ENCODE measurements around the gene TTC39B.

Gene TTC39B

GRCh38 chr9:15154677-15155076 lies 152.3 kb downstream of the TTC39B start:
- Histone ChIP-seq H2BK120ac (ENCODE audit: low read depth, low read length) (no peak overlapping the region), H3K4me1 (ENCODE audit: control insufficient read depth in 2 of 2, insufficient read depth in 1 of 2, low read depth in 1 of 2, low read length in 2 of 2) (no peaks in the 10 kb centered on the region), H4K91ac (ENCODE audit: low read depth, low read length, poor library complexity) (no peak overlapping the region), H2BK5ac (ENCODE audit: low read length) (no peak overlapping the region), H3K14ac (ENCODE audit: low read length) (no peak overlapping the region), H3K27me3 (ENCODE audit: control insufficient read depth in 3 of 3, insufficient read depth in 3 of 3, low read depth in 1 of 3, low read length in 3 of 3) (peaks cover 0 to 4% (median 0%) of the 10 kb centered on the region in 3 experiments), H3K36me3 (replicated peaks in 1 of 2; ENCODE audit: control insufficient read depth in 2 of 2, insufficient read depth in 2 of 2, low read length in 2 of 2) (no peaks in the 10 kb centered on the region), H3K18ac (ENCODE audit: low read length) (no peak overlapping the region), H4K8ac (ENCODE audit: low read depth, low read length) (no peak overlapping the region), H3K4ac (ENCODE audit: low read length) (no peak overlapping the region), H3K9ac (ENCODE audit: low read depth, low read length, poor library complexity) (no peak overlapping the region), H3K27ac (replicated peaks; ENCODE audit: low read length) (no peak overlapping the region), H3K9me3 (replicated peaks in 1 of 2; ENCODE audit: control insufficient read depth in 2 of 2, insufficient read depth in 1 of 2, low read depth in 1 of 2, low read length in 2 of 2) (no peaks in the 10 kb centered on the region), H3K79me1 (ENCODE audit: low read depth, low read length) (no peaks in the 10 kb centered on the region), H2BK12ac (ENCODE audit: low read length) (no peak overlapping the region), H2BK15ac (ENCODE audit: low read length) (no peak overlapping the region), H3K23ac (ENCODE audit: low read depth, low read length, poor library complexity) (no peak overlapping the region), H2AK5ac (ENCODE audit: low read depth, low read length) (no peak overlapping the region), H3K4me3 (ENCODE audit: low read length in 2 of 2) (no peak overlapping the region), H3K4me2 (ENCODE audit: insufficient read depth, low read length, poor library complexity, severe bottlenecking) (no peak overlapping the region), H2AFZ (ENCODE audit: low read length) (no peak overlapping the region)
- no peak for DNase-seq (ENCODE audit: low spot score)
- WGBS, 2 donors (ENCODE audit: extremely low coverage in 2 of 2, insufficient read length in 2 of 2, insufficient replicate concordance in 1 of 2), result no CpG with 5 or more reads among the region's 4 CpGs

- Histone ChIP-seq H3K79me1 (ENCODE audit: low read depth, low read length) (no peaks in the 10 kb centered on the region), H3K4me2 (ENCODE audit: insufficient read depth, low read length, poor library complexity, severe bottlenecking) (no peak overlapping the region), H3K36me3 (replicated peaks in 1 of 2; ENCODE audit: control insufficient read depth in 2 of 2, insufficient read depth in 2 of 2, low read length in 2 of 2) (no peaks in the 10 kb centered on the region), H4K8ac (ENCODE audit: low read depth, low read length) (no peak overlapping the region), H2AFZ (ENCODE audit: low read length) (peak overlapping the region; percentile 50), H3K4me3 (ENCODE audit: low read length in 2 of 2) (no peak overlapping the region), H2AK5ac (ENCODE audit: low read depth, low read length) (no peak overlapping the region), H2BK120ac (ENCODE audit: low read depth, low read length) (no peak overlapping the region), H3K9me3 (replicated peaks in 1 of 2; ENCODE audit: control insufficient read depth in 2 of 2, insufficient read depth in 1 of 2, low read depth in 1 of 2, low read length in 2 of 2) (no peaks in the 10 kb centered on the region), H4K91ac (ENCODE audit: low read depth, low read length, poor library complexity) (no peak overlapping the region), H3K27me3 (ENCODE audit: control insufficient read depth in 3 of 3, insufficient read depth in 3 of 3, low read depth in 1 of 3, low read length in 3 of 3) (peaks cover 0 to 4% (median 0%) of the 10 kb centered on the region in 3 experiments), H3K18ac (ENCODE audit: low read length) (no peak overlapping the region), H2BK15ac (ENCODE audit: low read length) (no peak overlapping the region), H3K4ac (ENCODE audit: low read length) (no peak overlapping the region), H3K4me1 (ENCODE audit: control insufficient read depth in 2 of 2, insufficient read depth in 1 of 2, low read depth in 1 of 2, low read length in 2 of 2) (peaks cover 0 to 4% of the 10 kb centered on the region in 2 donors), H2BK5ac (ENCODE audit: low read length) (no peak overlapping the region), H3K27ac (replicated peaks; ENCODE audit: low read length) (no peak overlapping the region), H3K14ac (ENCODE audit: low read length) (no peak overlapping the region), H3K9ac (ENCODE audit: low read depth, low read length, poor library complexity) (no peak overlapping the region), H2BK12ac (ENCODE audit: low read length) (no peak overlapping the region), H3K23ac (ENCODE audit: low read depth, low read length, poor library complexity) (no peak overlapping the region)
- WGBS, 2 donors (ENCODE audit: extremely low coverage in 2 of 2, insufficient read length in 2 of 2, insufficient replicate concordance in 1 of 2), result no CpG with 5 or more reads among the region's 3 CpGs
- DNase-seq (ENCODE audit: low spot score), result no peak
Measured at GRCh38 chr9:15153961-15154360, 153.1 kb downstream of the TTC39B start.

GRCh38 chr9:15150939-15151338 lies 156.1 kb downstream of the TTC39B start:
- Histone ChIP-seq H2BK12ac (ENCODE audit: low read length) (no peak overlapping the region), H2AFZ (ENCODE audit: low read length) (no peak overlapping the region), H3K4ac (ENCODE audit: low read length) (no peak overlapping the region), H3K9ac (ENCODE audit: low read depth, low read length, poor library complexity) (no peak overlapping the region), H3K79me1 (ENCODE audit: low read depth, low read length) (no peaks in the 10 kb centered on the region), H2BK5ac (ENCODE audit: low read length) (no peak overlapping the region), H3K27me3 (ENCODE audit: control insufficient read depth in 3 of 3, insufficient read depth in 3 of 3, low read depth in 1 of 3, low read length in 3 of 3) (peaks cover 0 to 4% (median 0%) of the 10 kb centered on the region in 3 experiments), H2BK15ac (ENCODE audit: low read length) (peak overlapping the region; percentile 42), H3K4me2 (ENCODE audit: insufficient read depth, low read length, poor library complexity, severe bottlenecking) (no peak overlapping the region), H3K23ac (ENCODE audit: low read depth, low read length, poor library complexity) (no peak overlapping the region), H4K8ac (ENCODE audit: low read depth, low read length) (no peak overlapping the region), H4K91ac (ENCODE audit: low read depth, low read length, poor library complexity) (no peak overlapping the region), H3K27ac (replicated peaks; ENCODE audit: low read length) (no peak overlapping the region), H3K18ac (ENCODE audit: low read length) (no peak overlapping the region), H3K4me1 (ENCODE audit: control insufficient read depth in 2 of 2, insufficient read depth in 1 of 2, low read depth in 1 of 2, low read length in 2 of 2) (peaks cover 4 to 5% of the 10 kb centered on the region in 2 donors), H3K4me3 (ENCODE audit: low read length in 2 of 2) (no peak overlapping the region), H2AK5ac (ENCODE audit: low read depth, low read length) (no peak overlapping the region), H3K9me3 (replicated peaks in 1 of 2; ENCODE audit: control insufficient read depth in 2 of 2, insufficient read depth in 1 of 2, low read depth in 1 of 2, low read length in 2 of 2) (no peaks in the 10 kb centered on the region), H3K36me3 (replicated peaks in 1 of 2; ENCODE audit: control insufficient read depth in 2 of 2, insufficient read depth in 2 of 2, low read length in 2 of 2) (no peaks in the 10 kb centered on the region), H3K14ac (ENCODE audit: low read length) (no peak overlapping the region), H2BK120ac (ENCODE audit: low read depth, low read length) (no peak overlapping the region)
- no peak for DNase-seq (ENCODE audit: low spot score)
- WGBS, 2 donors (ENCODE audit: extremely low coverage in 2 of 2, insufficient read length in 2 of 2, insufficient replicate concordance in 1 of 2), result no CpG with 5 or more reads among the region's 4 CpGs

GRCh38 chr9:15149450-15149849 lies 157.6 kb downstream of the TTC39B start:
- H3K23ac ChIP-seq (ENCODE audit: low read depth, low read length, poor library complexity), result no peak overlapping the region
- H3K4me3 ChIP-seq (ENCODE audit: low read length in 2 of 2), result no peak overlapping the region
- H4K91ac ChIP-seq (ENCODE audit: low read depth, low read length, poor library complexity), result no peak overlapping the region
- H2BK15ac ChIP-seq (ENCODE audit: low read length), result no peak overlapping the region
- H3K4ac ChIP-seq (ENCODE audit: low read length), result no peak overlapping the region
- no peak for DNase-seq (ENCODE audit: low spot score)
- H3K9ac ChIP-seq (ENCODE audit: low read depth, low read length, poor library complexity), result no peak overlapping the region
- H2AK5ac ChIP-seq (ENCODE audit: low read depth, low read length), result no peak overlapping the region
- H2BK5ac ChIP-seq (ENCODE audit: low read length), result no peak overlapping the region
- H2BK12ac ChIP-seq (ENCODE audit: low read length), result no peak overlapping the region
- H2AFZ ChIP-seq (ENCODE audit: low read length), result no peak overlapping the region
- no peaks in the 10 kb centered on the region for H3K9me3 ChIP-seq (replicated peaks in 1 of 2; ENCODE audit: control insufficient read depth in 2 of 2, insufficient read depth in 1 of 2, low read depth in 1 of 2, low read length in 2 of 2)
- no peaks in the 10 kb centered on the region for H3K79me1 ChIP-seq (ENCODE audit: low read depth, low read length)
- no peak overlapping the region for H4K8ac ChIP-seq (ENCODE audit: low read depth, low read length)
- no peak overlapping the region for H3K14ac ChIP-seq (ENCODE audit: low read length)
- H2BK120ac ChIP-seq (ENCODE audit: low read depth, low read length), result no peak overlapping the region
- no peak overlapping the region for H3K4me2 ChIP-seq (ENCODE audit: insufficient read depth, low read length, poor library complexity, severe bottlenecking)
- no peak overlapping the region for H3K18ac ChIP-seq (ENCODE audit: low read length)
- peaks cover 0 to 4% (median 0%) of the 10 kb centered on the region in 3 experiments for H3K27me3 ChIP-seq (ENCODE audit: control insufficient read depth in 3 of 3, insufficient read depth in 3 of 3, low read depth in 1 of 3, low read length in 3 of 3)
- peaks cover 4 to 10% of the 10 kb centered on the region in 2 donors for H3K4me1 ChIP-seq (ENCODE audit: control insufficient read depth in 2 of 2, insufficient read depth in 1 of 2, low read depth in 1 of 2, low read length in 2 of 2)
- no peak overlapping the region for H3K27ac ChIP-seq (replicated peaks; ENCODE audit: low read length)
- no peaks in the 10 kb centered on the region for H3K36me3 ChIP-seq (replicated peaks in 1 of 2; ENCODE audit: control insufficient read depth in 2 of 2, insufficient read depth in 2 of 2, low read length in 2 of 2)

Data from neuronal stem cell (in vitro differentiated cells).